Measurements from ENCODE around the gene ANKRD27. TPM values are rescaled to one million over a fixed set of nuclear protein-coding genes. Genes with fewer than 3 reads are reported as not detected.

ANKRD27 gene
- total RNA-seq, 1 donor: 31.5 TPM

DNA sequence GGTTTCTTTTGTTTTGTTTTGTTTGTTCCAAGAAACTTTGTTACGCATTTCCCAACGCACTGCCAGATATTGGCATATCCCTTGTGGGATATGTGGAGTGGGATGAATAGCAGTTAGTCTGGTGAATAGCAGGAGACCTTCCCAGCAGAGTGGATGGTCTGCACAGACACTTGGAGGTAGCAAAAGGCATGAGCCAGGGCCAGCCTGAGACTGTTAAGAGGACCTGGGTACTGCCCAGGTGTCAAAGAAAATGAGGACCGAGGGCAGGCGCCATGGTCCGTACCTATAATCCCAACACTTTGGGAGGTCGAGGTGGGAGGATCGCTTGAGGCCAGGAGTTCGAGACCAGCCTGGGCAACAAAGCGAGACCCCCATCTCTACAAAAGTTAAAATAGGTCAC is 107.5 kb downstream of the ANKRD27 start:
- no peaks in the 10 kb centered on the region for H3K9me3 ChIP-seq (ENCODE audit: low read depth, low read length)
- H3K79me2 ChIP-seq (ENCODE audit: insufficient read depth, low read length): no peaks in the 10 kb centered on the region
- H3K4me1 ChIP-seq (ENCODE audit: insufficient read depth, low read length): peaks cover 5% of the 10 kb centered on the region
- H4K20me1 ChIP-seq (ENCODE audit: insufficient read depth, low read length): no peaks in the 10 kb centered on the region
- TF ChIP-seq, protein P1, sequence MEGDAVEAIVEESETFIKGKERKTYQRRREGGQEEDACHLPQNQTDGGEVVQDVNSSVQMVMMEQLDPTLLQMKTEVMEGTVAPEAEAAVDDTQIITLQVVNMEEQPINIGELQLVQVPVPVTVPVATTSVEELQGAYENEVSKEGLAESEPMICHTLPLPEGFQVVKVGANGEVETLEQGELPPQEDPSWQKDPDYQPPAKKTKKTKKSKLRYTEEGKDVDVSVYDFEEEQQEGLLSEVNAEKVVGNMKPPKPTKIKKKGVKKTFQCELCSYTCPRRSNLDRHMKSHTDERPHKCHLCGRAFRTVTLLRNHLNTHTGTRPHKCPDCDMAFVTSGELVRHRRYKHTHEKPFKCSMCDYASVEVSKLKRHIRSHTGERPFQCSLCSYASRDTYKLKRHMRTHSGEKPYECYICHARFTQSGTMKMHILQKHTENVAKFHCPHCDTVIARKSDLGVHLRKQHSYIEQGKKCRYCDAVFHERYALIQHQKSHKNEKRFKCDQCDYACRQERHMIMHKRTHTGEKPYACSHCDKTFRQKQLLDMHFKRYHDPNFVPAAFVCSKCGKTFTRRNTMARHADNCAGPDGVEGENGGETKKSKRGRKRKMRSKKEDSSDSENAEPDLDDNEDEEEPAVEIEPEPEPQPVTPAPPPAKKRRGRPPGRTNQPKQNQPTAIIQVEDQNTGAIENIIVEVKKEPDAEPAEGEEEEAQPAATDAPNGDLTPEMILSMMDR (IDR thresholded peaks at IDR 0.05; ENCODE audit: extremely low read depth, low read depth, low read length): no peak
- H3K4me2 ChIP-seq (ENCODE audit: insufficient read depth, low read length): no peak overlapping the region
- DNase-seq (ENCODE audit: insufficient read length, low spot score, missing footprints): no peak
- no peaks in the 10 kb centered on the region for H3K36me3 ChIP-seq (ENCODE audit: insufficient read depth, low read length)
- no peak overlapping the region for H3K4me3 ChIP-seq (ENCODE audit: insufficient read depth, low read length)
- H3K27ac ChIP-seq (ENCODE audit: low read depth, low read length): no peak overlapping the region
- no peak overlapping the region for H2AFZ ChIP-seq (ENCODE audit: low read length)
- H3K27me3 ChIP-seq (ENCODE audit: insufficient read depth, low read length): peaks cover 8% of the 10 kb centered on the region

DNA sequence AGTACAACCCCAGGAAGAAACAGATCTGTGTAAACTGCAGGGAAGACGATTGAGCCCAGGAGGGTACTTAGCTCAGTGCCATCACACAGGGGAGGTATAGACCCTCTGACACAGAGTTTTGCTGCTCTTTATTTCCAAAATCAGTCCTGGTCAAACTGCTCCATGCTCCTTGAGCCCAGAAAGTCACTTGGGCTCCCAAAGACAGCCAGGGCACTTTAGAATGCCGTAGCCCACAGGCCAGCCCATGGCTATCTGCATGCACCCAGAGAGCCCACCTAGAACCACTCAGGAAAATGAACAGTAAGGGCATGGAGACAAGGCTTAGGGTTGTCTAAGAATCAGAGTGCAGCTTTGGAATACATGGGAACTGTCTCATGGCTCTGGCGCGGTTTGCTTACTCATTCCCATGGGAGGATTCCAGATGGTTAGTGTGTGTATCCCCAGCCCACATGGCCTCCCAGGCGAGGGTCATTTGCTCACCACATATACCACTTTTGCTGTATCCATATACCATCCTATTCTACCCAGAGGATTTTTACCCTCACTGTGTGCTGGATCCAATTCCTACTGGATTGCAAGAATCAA is 108.6 kb downstream of the ANKRD27 start:
- Histone ChIP-seq H3K4me3 (ENCODE audit: insufficient read depth, low read length) (no peak overlapping the region), H4K20me1 (ENCODE audit: insufficient read depth, low read length) (no peaks in the 10 kb centered on the region), H3K9me3 (ENCODE audit: low read depth, low read length) (no peaks in the 10 kb centered on the region), H3K36me3 (ENCODE audit: insufficient read depth, low read length) (no peaks in the 10 kb centered on the region), H3K79me2 (ENCODE audit: insufficient read depth, low read length) (no peaks in the 10 kb centered on the region), H2AFZ (ENCODE audit: low read length) (no peak overlapping the region), H3K27ac (ENCODE audit: low read depth, low read length) (no peak overlapping the region), H3K4me1 (ENCODE audit: insufficient read depth, low read length) (peaks cover 5% of the 10 kb centered on the region), H3K4me2 (ENCODE audit: insufficient read depth, low read length) (no peak overlapping the region), H3K27me3 (ENCODE audit: insufficient read depth, low read length) (peaks cover 8% of the 10 kb centered on the region)
- TF ChIP-seq, protein P1 (IDR thresholded peaks at IDR 0.05; ENCODE audit: extremely low read depth, low read depth, low read length): no peak
- DNase-seq (ENCODE audit: insufficient read length, low spot score, missing footprints): peak; percentile 76

- peaks cover 5% of the 10 kb centered on the region for H3K4me1 ChIP-seq (ENCODE audit: insufficient read depth, low read length)
- no peaks in the 10 kb centered on the region for H3K9me3 ChIP-seq (ENCODE audit: low read depth, low read length)
- no peak for DNase-seq (ENCODE audit: insufficient read length, low spot score, missing footprints)
- H3K27me3 ChIP-seq (ENCODE audit: insufficient read depth, low read length): peaks cover 8% of the 10 kb centered on the region
- H2AFZ ChIP-seq (ENCODE audit: low read length): no peak overlapping the region
- H3K4me2 ChIP-seq (ENCODE audit: insufficient read depth, low read length): no peak overlapping the region
- no peaks in the 10 kb centered on the region for H4K20me1 ChIP-seq (ENCODE audit: insufficient read depth, low read length)
- no peak overlapping the region for H3K27ac ChIP-seq (ENCODE audit: low read depth, low read length)
- H3K4me3 ChIP-seq (ENCODE audit: insufficient read depth, low read length): no peak overlapping the region
- no peaks in the 10 kb centered on the region for H3K36me3 ChIP-seq (ENCODE audit: insufficient read depth, low read length)
- TF ChIP-seq, protein P1 (IDR thresholded peaks at IDR 0.05; ENCODE audit: extremely low read depth, low read depth, low read length): no peak
- no peaks in the 10 kb centered on the region for H3K79me2 ChIP-seq (ENCODE audit: insufficient read depth, low read length)
Observed at GRCh38 chr19:32563761-32564160, 111.2 kb downstream of the ANKRD27 start.

GRCh38 chr19:32558607-32559228 is 116.3 kb downstream of the ANKRD27 start:
- no peak overlapping the region for H3K27ac ChIP-seq (ENCODE audit: low read depth, low read length)
- no peaks in the 10 kb centered on the region for H4K20me1 ChIP-seq (ENCODE audit: insufficient read depth, low read length)
- H3K4me2 ChIP-seq (ENCODE audit: insufficient read depth, low read length): no peak overlapping the region
- H2AFZ ChIP-seq (ENCODE audit: low read length): no peak overlapping the region
- H3K36me3 ChIP-seq (ENCODE audit: insufficient read depth, low read length): no peaks in the 10 kb centered on the region
- DNase-seq (ENCODE audit: insufficient read length, low spot score, missing footprints): no peak
- H3K9me3 ChIP-seq (ENCODE audit: low read depth, low read length): no peaks in the 10 kb centered on the region
- H3K79me2 ChIP-seq (ENCODE audit: insufficient read depth, low read length): no peaks in the 10 kb centered on the region
- H3K4me1 ChIP-seq (ENCODE audit: insufficient read depth, low read length): no peaks in the 10 kb centered on the region
- TF ChIP-seq, protein P1 (IDR thresholded peaks at IDR 0.05; ENCODE audit: extremely low read depth, low read depth, low read length): no peak
- H3K27me3 ChIP-seq (ENCODE audit: insufficient read depth, low read length): no peaks in the 10 kb centered on the region
- H3K4me3 ChIP-seq (ENCODE audit: insufficient read depth, low read length): no peak overlapping the region

All from osteoblast (primary cell).